Cardiac septum (tissue), 1 donor: ENCODE data around the gene INTS1. TPM values are rescaled to one million over a fixed set of nuclear protein-coding genes. Genes with fewer than 3 reads are reported as not detected.

Experiments
- DNase-seq: peaks from one replicate; pipeline ENCODE4 v3.0.0-alpha.2; 2020; ENCODE audit warnings: low spot score
- intact Hi-C: fragments of 100-400 bp; cut with DNase I; formaldehyde crosslinking; loops from one replicate; pipeline ENCODE4 v1.14.0; 2022
- total RNA-seq: library from RNA; stranded (reverse); fragmentation: NEBNext Ultra II Directional; extraction: Animal tissue kit (Norgen Biotek cat#: 25700); gene quantifications from one replicate; pipeline ENCODE4 v1.2.1, GENCODE V29; 2021
- donor health status: DM: no; HTN: no; CAD: no.

The INTS1 gene
- total RNA-seq, 1 donor from 2014 or later = 54.7 TPM

- intact Hi-C loops = no loop called here
- no peak for DNase-seq
Observed at GRCh38 chr7:1544178-1544895, 40.1 kb upstream of the INTS1 start.

GRCh38 chr7:1543826-1544177 lies 39.6 kb upstream of the INTS1 start:
- intact Hi-C loops = no loop called here
- DNase-seq = no peak

- intact Hi-C loops = no loop called here
- DNase-seq = no peak
Observed at GRCh38 chr7:1542841-1543747, 38.9 kb upstream of the INTS1 start.

- intact Hi-C loops = no loop called here
- no peak for DNase-seq
Observed at GRCh38 chr7:1542329-1542728, 38.1 kb upstream of the INTS1 start.

GRCh38 chr7:1541431-1542162 lies 37.4 kb upstream of the INTS1 start:
- intact Hi-C loops = no loop called here
- DNase-seq = no peak

GRCh38 chr7:1540776-1541271 lies 36.6 kb upstream of the INTS1 start:
- DNase-seq = no peak

GRCh38 chr7:1539882-1540775 lies 35.9 kb upstream of the INTS1 start:
- intact Hi-C loops = no loop called here
- DNase-seq = no peak

More at GRCh38 chr7:1540776-1541271, 36.6 kb upstream of the INTS1 start:
- intact Hi-C loops = no loop called here

- intact Hi-C loops = no loop called here
- no peak for DNase-seq
Observed at GRCh38 chr7:1539181-1539881, 35.1 kb upstream of the INTS1 start.

- intact Hi-C loops = no loop called here
- no peak for DNase-seq
Observed at GRCh38 chr7:1538544-1539180, 34.5 kb upstream of the INTS1 start.

GRCh38 chr7:1537535-1538412 lies 33.6 kb upstream of the INTS1 start:
- intact Hi-C loops = loop anchor here (1.0 to 2.0 kb wide), 2 partner anchors 24 to 33 kb away; partner anchors contain the start of gene PSMG3
- peak; percentile 94 for DNase-seq

GRCh38 chr7:1536743-1537534 lies 32.8 kb upstream of the INTS1 start:
- intact Hi-C loops = loop anchor here (1.0 to 2.0 kb wide), 2 partner anchors 24 to 34 kb away; partner anchors contain the start of gene PSMG3
- DNase-seq = peak; percentile 95

- intact Hi-C loops = loop anchor here (2.0 kb wide), 1 partner anchor 34 kb away; the partner anchor contains the start of gene PSMG3
- no peak for DNase-seq
Observed at GRCh38 chr7:1536455-1536742, 32.2 kb upstream of the INTS1 start.

GRCh38 chr7:1535701-1536454 lies 31.7 kb upstream of the INTS1 start:
- DNase-seq = no peak
- intact Hi-C loops = loop anchor here (2.0 kb wide), 1 partner anchor 35 kb away; the partner anchor contains the start of gene PSMG3

GRCh38 chr7:1535100-1535458 lies 30.9 kb upstream of the INTS1 start:
- DNase-seq = no peak

GRCh38 chr7:1534330-1535099 lies 30.3 kb upstream of the INTS1 start:
- intact Hi-C loops = no loop called here
- DNase-seq = no peak

More at GRCh38 chr7:1535100-1535458, 30.9 kb upstream of the INTS1 start:
- intact Hi-C loops = no loop called here
